GM21360 (cell line): Measurements from ENCODE around the gene XPC.
A peak's percentile ranks its signal among the peaks of the same experiment; 100 is the strongest.

Source experiments
- ATAC-seq: cut with Tn5 transposase; IDR thresholded peaks from one replicate; pipeline ENCODE4 v1.9.1; 2021; ENCODE audit warnings: mild to moderate bottlenecking, moderate library complexity; ENCODE audit not compliant: unreplicated experiment

XPC gene

GRCh38 chr3:14208977-14209394 is 30.6 kb upstream of the XPC start:
- no peak for ATAC-seq

- ATAC-seq = no peak
These were observed 29.8 kb upstream of the XPC start for GRCh38 chr3:14208168-14208567.

GRCh38 chr3:14206548-14207177 is 28.3 kb upstream of the XPC start:
- no peak for ATAC-seq

- ATAC-seq = no peak
These were observed 26.3 kb upstream of the XPC start for GRCh38 chr3:14204515-14205284.

GRCh38 chr3:14203521-14204079 is 25.2 kb upstream of the XPC start:
- ATAC-seq = no peak

GRCh38 chr3:14202874-14203520 is 24.6 kb upstream of the XPC start:
- ATAC-seq = no peak

- no peak for ATAC-seq
These were observed 23.7 kb upstream of the XPC start for GRCh38 chr3:14201940-14202684.

GRCh38 chr3:14200841-14201240 is 22.4 kb upstream of the XPC start:
- no peak for ATAC-seq

GRCh38 chr3:14200276-14200675 is 21.9 kb upstream of the XPC start:
- no peak for ATAC-seq

GRCh38 chr3:14199641-14200040 is 21.2 kb upstream of the XPC start:
- no peak for ATAC-seq

GRCh38 chr3:14194865-14195264 is 16.5 kb upstream of the XPC start:
- ATAC-seq = no peak

GRCh38 chr3:14188041-14188754 is 9.8 kb upstream of the XPC start:
- no peak for ATAC-seq

- no peak for ATAC-seq
These were observed 8.6 kb upstream of the XPC start for GRCh38 chr3:14186854-14187458.

GRCh38 chr3:14183015-14183577 is 4.7 kb upstream of the XPC start:
- ATAC-seq = no peak

GRCh38 chr3:14181253-14181652 is 2.9 kb upstream of the XPC start:
- ATAC-seq = no peak

- ATAC-seq = no peak
These were observed 1.4 kb upstream of the XPC start for GRCh38 chr3:14179795-14180194.

- ATAC-seq = no peak
These were observed 689 bp upstream of the XPC start for GRCh38 chr3:14179114-14179465.

GRCh38 chr3:14177580-14178246 is 688 bp downstream of the XPC start:
- peak; percentile 13 for ATAC-seq

- ATAC-seq = no peak
These were observed 2.9 kb downstream of the XPC start for GRCh38 chr3:14175383-14176037.
